Glomerular visceral epithelial cell (primary cell): ENCODE data around the gene CIAPIN1.

Experiments used
- DNase-seq: peaks from one replicate; pipeline ENCODE4 v3.0.0-alpha.2; 2016; ENCODE audit errors: extremely low spot score

CIAPIN1 gene

DNA sequence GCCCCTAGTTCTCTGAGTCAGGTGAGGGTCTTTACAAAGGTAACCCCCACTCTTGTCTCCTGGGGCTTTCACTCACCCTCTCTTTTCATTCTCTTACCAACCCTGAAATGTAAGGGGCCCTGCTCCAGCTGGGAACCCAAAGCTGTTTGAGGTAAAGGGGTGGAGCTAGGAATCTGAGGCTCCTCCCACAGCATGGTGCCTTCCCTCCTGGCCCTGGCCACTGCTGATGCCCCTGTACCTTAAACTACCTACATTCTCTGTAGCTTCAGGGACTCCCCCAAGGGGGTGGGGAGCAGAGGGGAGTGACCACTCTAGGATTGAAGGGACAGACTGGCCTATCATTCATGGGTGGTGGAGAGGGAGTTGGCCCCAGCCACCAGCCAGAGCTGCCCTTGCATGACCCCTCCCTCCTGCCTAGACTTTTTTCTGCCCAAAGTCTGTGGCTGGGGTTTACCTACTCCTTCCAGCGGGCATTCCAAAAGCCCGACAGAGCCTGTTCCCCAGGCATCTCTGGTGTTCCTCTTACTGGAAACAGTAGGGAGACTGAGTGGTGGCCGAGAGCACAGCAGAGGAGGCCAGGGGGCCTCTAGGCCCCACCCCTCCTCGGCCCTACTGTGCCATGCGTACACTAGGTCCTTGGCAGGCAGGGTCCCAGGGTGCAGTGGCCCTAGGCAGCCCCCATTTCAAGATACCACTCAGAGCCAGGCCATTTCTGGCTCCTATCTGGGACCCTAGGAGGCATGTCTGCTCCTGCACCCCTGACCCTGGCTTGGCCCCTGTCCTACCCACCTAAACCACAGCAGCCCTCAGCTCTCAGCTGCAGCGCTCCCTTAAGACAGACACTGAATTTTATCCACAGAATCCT is 29.6 kb upstream of the CIAPIN1 start:
- DNase-seq: no peak

GRCh38 chr16:57475711-57476339 is 28.6 kb upstream of the CIAPIN1 start:
- DNase-seq: no peak

DNA sequence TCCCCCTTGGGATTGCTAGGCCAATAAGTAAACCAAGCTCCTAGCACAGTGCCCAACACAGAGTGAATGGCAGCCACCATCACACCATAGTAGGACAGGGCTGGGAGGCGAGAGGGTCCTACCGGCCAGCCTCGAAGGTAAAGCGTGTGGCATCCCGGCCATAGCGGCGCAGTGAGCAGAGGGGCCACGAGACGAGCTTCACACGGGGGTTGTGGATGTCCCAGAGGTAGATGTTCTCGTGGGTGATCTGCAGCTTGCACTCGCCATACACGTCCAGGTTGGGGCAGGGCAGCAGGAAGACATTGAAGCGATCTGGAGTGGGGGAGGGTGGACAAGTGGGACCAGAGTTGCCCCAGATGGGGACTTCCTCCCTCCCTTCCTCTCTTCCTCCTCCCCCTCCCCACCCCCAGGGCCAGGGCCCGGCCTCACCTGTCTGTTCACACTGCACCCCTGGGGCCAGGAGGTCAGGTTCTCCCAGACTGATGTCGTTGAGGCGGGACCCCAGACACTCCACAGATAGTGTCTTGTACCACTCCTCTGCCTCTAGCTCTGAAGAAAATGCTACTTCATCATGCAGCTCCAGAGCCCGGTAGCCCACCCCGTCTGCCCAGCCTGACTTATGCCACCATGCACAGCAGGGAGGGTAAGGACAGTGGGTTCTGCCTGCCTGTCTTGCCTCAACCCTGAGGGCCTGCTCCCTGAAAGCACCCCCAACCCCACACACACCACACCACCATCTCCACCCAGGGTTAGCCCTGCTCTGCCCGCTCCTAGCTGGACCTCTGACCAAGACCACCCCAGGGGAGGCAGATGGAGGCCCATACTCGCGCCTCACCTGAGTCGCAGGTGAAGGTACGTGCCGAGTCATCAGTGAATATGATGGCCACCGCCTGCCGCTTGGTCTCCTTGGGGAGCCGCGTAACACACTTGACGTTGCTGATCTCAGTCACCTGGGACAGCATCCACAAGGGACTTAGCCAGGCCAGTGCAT is 27.8 kb upstream of the CIAPIN1 start:
- DNase-seq: no peak

- no peak for DNase-seq
These were observed 26.7 kb upstream of the CIAPIN1 start for GRCh38 chr16:57473906-57474305.

- no peak for DNase-seq
These were observed 26.1 kb upstream of the CIAPIN1 start for GRCh38 chr16:57473176-57473840.

DNA sequence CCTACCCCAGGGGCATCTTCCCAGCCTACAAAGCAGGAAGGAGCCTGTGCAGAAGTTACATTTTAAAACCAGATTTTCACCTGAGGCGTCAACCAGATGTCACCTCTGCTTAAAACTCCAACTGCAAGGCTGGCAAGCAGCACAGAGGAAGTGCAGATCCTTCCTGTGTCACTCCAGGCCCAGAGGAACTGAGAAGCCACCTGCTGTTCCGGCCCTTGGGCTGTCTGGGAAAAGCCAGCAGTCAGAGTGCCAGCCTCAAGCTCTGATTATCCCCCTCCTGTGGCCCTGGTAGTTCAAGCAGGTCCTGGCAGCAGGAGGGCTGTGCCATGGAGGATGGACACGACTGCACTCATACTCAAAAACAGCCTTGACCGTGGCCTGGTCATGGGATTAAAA is 25.5 kb upstream of the CIAPIN1 start:
- DNase-seq: no peak

GRCh38 chr16:57471852-57472664 is 24.9 kb upstream of the CIAPIN1 start:
- DNase-seq: no peak

GRCh38 chr16:57471209-57471608 is 24.0 kb upstream of the CIAPIN1 start:
- no peak for DNase-seq

DNA sequence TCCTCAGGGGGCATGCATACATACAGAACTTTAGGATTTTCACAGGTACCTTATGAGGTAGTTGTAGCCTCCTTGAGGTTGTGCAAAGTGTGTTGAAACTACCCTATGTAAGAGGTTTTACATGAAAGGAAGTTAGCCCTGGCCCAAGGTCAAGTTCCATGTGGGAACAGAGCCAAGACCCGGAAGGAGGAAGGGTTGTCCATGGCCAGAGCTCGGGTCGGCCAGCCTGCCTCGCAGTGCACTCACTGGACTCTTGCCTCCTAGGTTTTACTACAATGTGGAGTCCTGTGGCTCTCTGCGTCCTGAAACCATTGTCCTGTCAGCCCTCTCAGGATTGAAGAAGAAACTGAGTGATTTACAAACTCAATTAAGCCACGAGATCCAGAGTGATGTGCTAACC is 23.5 kb upstream of the CIAPIN1 start:
- no peak for DNase-seq

- DNase-seq: no peak
These were observed 22.8 kb upstream of the CIAPIN1 start for GRCh38 chr16:57469917-57470470.

DNA sequence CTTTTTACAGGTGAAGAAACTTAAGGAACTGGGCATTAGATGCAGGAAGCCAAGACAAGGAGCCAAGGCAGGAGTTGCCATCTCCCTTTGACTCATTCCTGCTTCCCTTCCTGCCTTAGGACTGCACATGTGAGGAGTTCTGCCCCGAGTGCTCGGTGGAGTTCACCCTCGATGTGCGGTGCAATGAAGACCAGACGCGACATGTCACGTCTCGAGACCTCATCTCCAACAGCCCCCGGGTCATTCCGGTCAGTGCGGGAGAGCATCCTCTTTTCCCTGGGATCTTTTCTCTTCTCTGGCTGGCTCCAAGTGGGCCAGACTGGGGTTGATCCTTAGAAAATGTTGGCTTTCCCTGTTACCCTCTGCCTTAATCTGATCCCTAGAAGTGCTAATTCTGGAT is 21.9 kb upstream of the CIAPIN1 start:
- no peak for DNase-seq

DNA sequence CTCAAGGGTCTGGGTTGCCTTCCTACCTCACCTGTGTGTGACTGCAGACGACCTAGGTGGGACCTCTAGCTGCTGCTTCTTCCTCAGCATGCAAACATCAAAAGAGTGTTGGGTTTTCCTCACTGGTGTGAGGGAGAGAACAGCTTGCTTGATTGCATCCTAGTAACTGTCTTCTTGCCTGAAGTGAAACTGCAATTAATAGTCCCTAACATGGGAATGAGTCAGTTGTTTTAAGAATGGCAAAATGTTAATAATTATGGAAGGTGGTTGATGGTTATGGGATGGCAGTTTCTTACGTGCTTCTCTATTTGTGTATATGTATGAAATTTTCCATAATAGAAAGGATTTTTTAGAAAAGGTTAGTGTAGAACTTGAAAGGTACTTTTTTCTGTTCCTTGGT is 21.2 kb upstream of the CIAPIN1 start:
- no peak for DNase-seq

DNA sequence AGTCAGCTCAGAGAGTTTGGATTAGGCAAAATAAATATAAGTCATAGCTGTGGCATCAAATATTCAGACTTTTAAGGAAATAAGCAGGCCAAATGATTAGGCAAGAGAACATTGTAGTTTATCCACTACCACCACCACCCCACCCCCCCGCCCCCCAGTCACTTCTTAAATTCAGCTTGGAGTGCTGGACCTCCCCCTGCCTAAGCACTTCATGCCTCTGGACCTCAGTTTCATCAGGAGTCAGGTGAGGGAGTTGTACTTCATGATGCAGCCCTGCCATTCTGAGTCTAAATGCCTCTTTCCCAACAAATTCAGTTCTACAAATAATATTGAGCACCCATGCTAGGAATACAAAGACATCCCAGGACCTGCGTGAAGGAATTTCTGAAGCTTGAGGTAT is 17.3 kb upstream of the CIAPIN1 start:
- no peak for DNase-seq

DNA sequence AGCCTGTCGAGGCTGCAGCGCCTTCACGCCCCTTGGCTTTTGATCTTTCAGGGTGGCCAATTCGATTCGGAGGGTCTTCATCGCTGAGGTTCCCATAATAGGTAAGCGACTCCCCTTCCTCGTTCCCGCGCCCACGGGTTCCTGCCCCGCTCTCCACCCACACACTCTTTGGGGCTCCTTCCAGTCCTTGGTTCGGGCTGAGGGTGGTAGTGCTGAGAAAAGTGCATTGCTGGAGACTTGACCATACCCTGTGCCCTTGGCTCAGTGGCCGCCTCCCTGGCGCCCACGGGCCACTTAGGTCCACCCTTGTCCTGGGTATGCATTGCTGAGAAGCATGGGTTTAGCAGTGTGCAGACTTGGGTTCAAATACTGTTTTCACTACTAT is 15.8 kb upstream of the CIAPIN1 start:
- DNase-seq: no peak

DNA sequence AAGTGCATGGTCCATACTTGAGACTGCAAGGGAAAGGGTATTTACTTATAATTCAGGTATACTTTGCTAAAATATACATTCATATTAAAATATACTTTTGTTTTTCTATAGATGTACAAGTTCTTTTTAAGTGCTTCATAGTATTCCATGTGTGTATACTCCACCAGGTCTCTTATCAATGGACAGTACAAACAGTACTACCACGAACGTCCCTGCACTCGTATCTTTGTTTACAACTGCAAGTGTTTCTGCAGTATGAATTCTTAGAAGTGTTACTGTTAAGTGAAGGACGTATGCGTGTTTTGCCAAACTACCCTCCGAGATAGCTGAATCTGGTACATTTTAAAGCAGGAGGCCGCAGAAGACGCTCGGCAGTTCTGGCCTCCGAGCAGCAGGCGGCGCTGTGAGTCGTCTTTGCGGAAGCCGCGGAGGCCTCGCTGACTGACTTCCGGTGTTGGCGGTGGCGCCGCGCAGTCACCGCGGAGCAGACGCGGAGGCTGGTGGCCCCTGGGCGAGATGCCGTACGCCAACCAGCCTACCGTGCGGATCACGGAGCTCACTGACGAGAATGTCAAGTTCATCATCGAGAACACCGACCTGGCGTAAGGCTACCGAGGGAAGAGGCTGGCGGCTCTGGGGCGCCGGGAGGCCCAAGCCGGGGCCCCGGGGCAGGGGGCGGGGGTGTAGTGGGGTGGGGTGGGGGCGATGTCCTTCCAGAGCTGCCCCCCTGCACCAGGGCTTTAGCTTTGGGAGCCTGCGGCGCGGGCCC is 15.2 kb upstream of the CIAPIN1 start, which contains the start of gene POLR2C:
TSS of gene POLR2C (plus strand) at position 471 of the 769 bp plus-strand sequence. CDS start at position 517, 46 bp downstream.
- peak; percentile 84 for DNase-seq

- no peak for DNase-seq
These were observed 4.8 kb upstream of the CIAPIN1 start for GRCh38 chr16:57452021-57452420.

DNA sequence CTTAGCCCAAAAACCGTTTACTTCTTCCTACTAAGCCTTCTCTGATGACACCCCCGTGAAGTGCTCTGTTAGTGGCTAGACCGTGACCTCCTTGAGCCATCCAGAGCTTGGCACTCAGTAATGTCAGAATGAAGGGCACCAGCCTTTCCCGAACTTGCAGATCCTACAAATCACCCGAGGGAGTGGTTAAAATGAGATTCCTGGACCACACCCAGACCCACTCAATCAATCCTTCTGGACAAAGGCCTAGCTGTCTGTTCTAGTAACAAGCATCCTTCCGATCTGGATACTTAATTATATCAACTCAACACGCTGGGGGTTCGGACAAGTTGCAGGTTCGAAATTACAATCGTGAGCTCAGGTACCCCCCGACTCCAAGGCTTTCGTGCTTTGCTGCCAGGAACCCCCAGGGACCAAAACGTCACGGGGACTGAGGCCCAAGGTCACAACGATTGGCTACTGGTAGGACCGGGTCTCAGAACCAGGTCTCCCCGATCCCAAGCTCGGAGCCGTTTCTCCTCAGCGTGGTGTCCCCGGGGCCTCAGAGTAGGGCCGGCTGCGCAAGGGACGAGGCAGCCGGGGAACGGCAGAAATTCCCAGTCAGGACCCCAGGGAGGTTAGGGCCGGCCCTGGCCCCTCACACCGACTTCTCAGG is 527 bp downstream of the CIAPIN1 start:
- DNase-seq: peak; percentile 13

GRCh38 chr16:57445510-57445909 is 1.7 kb downstream of the CIAPIN1 start:
- no peak for DNase-seq

- DNase-seq: no peak
These were observed 2.5 kb downstream of the CIAPIN1 start for GRCh38 chr16:57444711-57445110.
